ENCODE measurements around the gene MET.

MET gene

GRCh38 chr7:116665332-116665996 is 6.5 kb upstream of the MET start:
- DNase-seq, result no peak

DNA sequence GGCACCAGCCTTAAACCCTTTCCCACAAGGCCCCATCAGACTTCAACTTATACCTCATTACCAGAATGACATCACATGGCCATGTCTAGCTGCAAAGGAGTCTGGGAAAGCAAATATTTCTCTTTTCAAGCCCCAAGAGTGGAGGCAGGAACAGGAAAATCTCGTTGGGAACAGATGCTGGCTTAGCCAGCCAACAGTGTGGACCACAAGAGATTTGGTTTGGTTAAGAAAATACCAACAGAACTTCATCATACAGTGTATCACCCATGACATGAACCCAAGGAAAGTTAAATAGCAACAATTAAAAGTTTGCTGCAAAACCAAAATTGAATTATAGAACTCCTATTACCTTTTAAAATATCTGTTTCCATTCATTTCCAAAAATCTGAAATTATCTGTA is 2.2 kb upstream of the MET start:
- no peak for DNase-seq

DNA sequence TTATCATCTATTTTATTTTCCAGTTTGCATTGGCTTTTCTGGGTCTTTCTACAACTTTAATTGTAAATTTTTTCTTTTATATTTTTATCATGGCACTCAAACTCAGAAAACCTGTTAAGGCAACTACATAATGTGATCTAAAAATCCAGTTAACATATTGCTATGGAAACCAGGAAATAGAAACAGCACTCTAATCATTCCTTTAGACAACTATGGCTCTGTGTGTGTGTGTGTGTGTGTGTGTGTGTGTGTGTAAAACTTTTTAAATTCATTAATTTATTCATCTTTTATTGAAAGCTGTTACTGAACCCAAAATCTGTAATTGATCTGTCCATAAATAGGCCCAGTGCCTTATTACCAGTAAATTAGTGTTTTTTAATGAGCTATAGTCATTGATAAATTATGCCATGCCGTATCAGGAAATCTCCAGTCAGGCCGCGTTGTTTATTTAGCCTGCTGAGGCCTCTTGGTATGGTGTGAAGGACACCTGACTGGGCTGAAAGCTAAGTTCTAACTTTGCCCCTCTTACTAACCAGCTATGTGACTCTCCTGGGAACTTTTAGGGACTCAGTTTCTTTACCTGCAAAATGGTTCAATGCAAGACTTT is 1.5 kb upstream of the MET start:
- no peak for DNase-seq

GRCh38 chr7:116671111-116671510 is 885 bp upstream of the MET start:
- no peak for DNase-seq

- no peak for DNase-seq
Observed at GRCh38 chr7:116672596-116673456, 830 bp downstream of the MET start.

GRCh38 chr7:116673457-116673865 is 1.5 kb downstream of the MET start:
- DNase-seq, result no peak

- DNase-seq, result no peak
Observed at GRCh38 chr7:116674508-116675173, 2.6 kb downstream of the MET start.

DNA sequence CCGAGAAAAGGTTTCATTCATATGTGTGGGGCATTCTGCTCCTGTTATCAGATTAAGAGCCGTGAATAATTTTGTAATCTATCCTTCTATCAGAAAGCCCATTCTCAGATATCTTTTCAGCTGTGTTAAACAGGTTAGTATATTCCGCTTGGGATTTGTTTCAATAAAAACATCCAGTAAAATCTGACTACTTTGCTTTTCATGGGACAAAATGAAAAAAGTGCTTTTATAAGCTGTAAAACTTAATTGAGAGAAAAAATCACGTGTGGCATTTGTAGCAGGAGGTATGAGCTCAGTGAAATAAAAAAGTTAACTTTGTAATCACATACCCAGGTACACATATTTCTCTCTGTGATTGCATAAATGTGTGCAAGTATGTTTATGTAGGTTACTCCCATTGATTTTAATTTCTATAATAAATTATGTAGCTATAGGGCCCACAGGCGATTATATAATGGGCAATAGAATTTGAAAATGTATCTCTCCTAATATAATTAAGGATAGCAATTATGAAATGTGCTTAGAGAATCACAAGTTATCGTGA is 3.9 kb downstream of the MET start:
- DNase-seq, result no peak

DNA sequence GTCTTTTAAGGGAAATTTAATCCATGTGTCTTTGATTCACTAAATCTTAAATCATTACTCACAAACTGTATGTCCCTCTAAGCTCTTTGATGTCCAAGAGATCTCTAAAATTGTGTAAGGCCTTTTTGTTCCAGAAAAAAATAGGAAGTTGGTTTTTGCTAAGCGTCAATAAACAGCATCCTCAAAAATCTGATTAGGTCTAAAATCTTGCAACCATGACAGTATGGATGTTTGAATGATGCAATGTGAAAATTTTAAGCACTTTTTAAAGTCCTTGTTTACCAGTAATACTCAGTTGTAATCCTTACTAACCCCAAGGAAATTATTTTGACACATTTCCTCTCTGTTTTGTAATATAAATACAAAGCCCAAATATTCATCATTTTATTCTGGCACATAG is 6.8 kb downstream of the MET start:
- no peak for DNase-seq

DNA sequence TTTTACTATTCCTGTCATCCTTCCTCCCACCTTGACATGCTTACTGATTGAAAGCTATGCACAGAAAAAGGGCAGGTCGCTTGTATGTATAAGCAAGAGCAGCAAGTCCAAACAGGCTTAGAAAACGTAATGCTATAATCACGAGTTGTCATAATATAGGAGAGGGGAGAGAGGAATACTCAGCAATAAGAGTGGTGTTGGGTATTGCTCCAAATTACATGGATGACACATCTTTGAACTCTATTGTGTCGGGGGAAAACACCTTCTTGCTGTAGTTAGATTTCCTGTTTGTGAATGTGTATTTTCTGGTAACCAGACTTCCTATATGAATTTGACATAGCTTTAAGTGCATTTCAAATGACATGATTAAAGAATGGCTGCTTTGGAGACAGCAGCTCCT is 7.5 kb downstream of the MET start:
- no peak for DNase-seq

- no peak for DNase-seq
Observed at GRCh38 chr7:116683786-116684185, 11.8 kb downstream of the MET start.

- no peak for DNase-seq
Observed at GRCh38 chr7:116686033-116686432, 14.0 kb downstream of the MET start.

GRCh38 chr7:116686812-116687419 is 14.9 kb downstream of the MET start:
- no peak for DNase-seq

- DNase-seq, result no peak
Observed at GRCh38 chr7:116687801-116688201, 15.8 kb downstream of the MET start.

DNA sequence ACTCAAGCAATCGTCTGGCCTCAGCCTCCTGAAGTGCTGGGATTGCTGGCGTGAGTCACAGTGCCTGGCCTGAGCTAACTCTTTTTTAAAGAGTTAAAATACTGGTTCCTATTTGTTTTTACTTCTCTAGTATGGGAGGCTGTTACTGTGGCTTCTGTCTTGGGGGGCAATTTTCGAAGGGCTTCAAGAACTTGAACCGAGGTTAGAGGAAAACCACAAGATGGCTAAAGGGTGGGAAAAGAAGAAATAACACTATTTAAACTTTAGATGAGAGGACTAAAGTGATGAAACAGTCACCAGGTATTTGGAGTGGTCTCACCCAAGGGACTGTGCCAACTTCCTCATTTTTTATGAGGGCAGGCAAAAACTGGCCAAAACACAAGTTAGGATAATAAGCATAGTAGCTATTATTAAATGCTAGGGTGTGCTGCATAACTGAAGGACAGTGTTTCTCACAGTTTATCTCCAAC is 17.8 kb downstream of the MET start:
- no peak for DNase-seq

DNA sequence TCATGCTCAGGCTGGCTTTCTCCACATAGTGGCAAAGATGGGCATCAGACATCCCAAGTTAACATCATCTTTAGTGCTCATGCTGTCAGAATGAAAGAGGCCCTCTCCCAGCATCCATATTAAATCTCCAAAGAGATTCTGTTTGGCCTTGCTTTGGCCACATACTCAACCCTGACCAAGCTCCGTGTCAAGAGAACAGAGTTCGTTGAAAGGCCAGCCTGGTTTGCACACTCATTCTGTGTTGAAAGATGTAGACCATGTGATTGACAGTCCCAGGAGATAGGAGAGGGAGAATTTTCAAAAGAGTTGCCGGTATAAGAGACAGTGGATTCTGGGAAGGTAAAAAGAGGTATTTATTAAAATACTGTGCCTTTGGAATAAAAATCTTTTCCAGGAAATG is 19.7 kb downstream of the MET start:
- no peak for DNase-seq

DNA sequence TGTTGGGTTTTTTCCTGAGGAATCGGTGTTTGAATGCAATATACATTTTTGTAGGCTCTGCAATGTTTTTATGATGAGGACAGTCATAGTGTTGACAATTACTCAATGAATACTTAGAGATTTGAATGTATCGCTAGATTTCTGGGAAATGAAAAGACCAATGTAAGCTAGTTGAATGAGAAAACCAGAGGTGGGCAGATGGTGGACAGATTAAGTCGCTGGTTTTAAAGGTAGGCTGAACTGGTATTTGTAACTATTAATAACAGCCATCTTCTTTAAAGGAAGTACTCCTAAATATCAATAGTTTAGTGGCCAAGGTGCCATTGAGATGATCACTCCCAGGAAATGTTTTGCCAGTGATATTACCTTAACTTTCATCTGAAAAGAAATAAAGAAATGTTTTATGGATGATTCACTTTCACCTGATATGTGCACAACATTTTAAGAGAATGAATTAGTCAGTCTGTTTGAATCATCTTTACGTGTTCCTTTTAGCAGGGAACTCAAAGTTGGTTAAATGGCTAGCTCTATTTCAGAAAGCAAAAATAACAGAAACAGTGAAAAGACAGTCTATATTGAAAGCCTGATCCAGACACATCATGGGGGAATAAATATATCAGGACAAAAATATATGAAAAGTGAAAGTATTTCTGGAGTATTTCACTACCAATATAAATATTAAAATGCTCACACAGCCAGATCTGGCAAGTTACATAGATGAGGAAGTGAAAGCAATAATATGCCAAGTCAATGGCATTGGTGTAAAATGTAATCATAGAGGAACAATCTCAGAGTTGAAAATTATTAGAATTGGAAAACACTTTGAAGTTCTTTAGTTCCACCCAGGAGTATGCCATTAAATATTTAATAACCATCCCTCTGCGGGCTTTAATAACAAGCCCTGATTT is 20.7 kb downstream of the MET start:
- no peak for DNase-seq

GRCh38 chr7:116696707-116697106 is 24.7 kb downstream of the MET start:
- no peak for DNase-seq

- no peak for DNase-seq
Observed at GRCh38 chr7:116697152-116697551, 25.2 kb downstream of the MET start.

GRCh38 chr7:116697761-116698160 is 25.8 kb downstream of the MET start:
- DNase-seq, result no peak

- DNase-seq, result no peak
Observed at GRCh38 chr7:116698396-116698795, 26.4 kb downstream of the MET start.

Measured in NCI-H774 (cell line).